GM06990 (cell line): ENCODE data around the gene GOLGA6C.
"Not testable (repeated sequence)": the region's sequence is repeated elsewhere in the genome, so short reads cannot be mapped to it uniquely, and the experiment has no call there.

ENCODE experiments used
- DNase-seq: peaks from one replicate; pipeline ENCODE4 v3.0.0-alpha.2; 2011; ENCODE audit not compliant: insufficient read length; ENCODE audit errors: extremely low read depth
- H3K27me3 ChIP-seq: replicated peaks from 2 replicates; pipeline ENCODE4 v1.6.0; 2011; ENCODE audit warnings: low read length; ENCODE audit not compliant: control insufficient read depth, insufficient read depth
- H3K36me3 ChIP-seq: 2 replicates; pipeline ENCODE4 v1.5.1; 2011; ENCODE audit warnings: low read length; ENCODE audit not compliant: control insufficient read depth, insufficient read depth
- H3K4me3 ChIP-seq: replicated peaks from 2 replicates; pipeline ENCODE4 v1.5.1; 2011; ENCODE audit warnings: low read depth, mild to moderate bottlenecking, control low read depth, low read length
- CTCF ChIP-seq: IDR thresholded peaks from 2 replicates; pipeline ENCODE4 v1.5.1; 2011; ENCODE audit warnings: low read length, control low read depth, mild to moderate bottlenecking, inconsistent platforms; ENCODE audit not compliant: insufficient read depth, poor library complexity, severe bottlenecking

GOLGA6C gene

GRCh38 chr15:75313116-75313845 lies 55.1 kb downstream of the GOLGA6C start:
- no peaks in the 10 kb centered on the region for H3K36me3 ChIP-seq
- no peaks in the 10 kb centered on the region; the same call in 1 of the 2 replicates for H3K27me3 ChIP-seq
- TF ChIP-seq CTCF: no peak
- H3K4me3 ChIP-seq: no peak overlapping the region
- no peak for DNase-seq

- Histone ChIP-seq H3K4me3 (no peak overlapping the region), H3K27me3 (no peaks in the 10 kb centered on the region), H3K36me3 (no peaks in the 10 kb centered on the region)
- no peak for TF ChIP-seq CTCF
- no peak for DNase-seq
Observed at GRCh38 chr15:75314552-75315290, 56.6 kb downstream of the GOLGA6C start.

GRCh38 chr15:75319231-75319897 lies 61.2 kb downstream of the GOLGA6C start:
- not testable (repeated sequence) for DNase-seq, H3K36me3 ChIP-seq

More at GRCh38 chr15:75319231-75319897, 61.2 kb downstream of the GOLGA6C start:
- not testable (repeated sequence) for H3K4me3 ChIP-seq, H3K27me3 ChIP-seq
